Fibroblast of skin of left quadriceps (primary cell): ENCODE data around the gene INSC.

ENCODE experiments used
- DNase-seq, 2 experiments: peaks; one replicate each; pipeline ENCODE4 v3.0.0-alpha.2; 2013; ENCODE audit warnings: low read depth in 2 of 2

Gene INSC

DNA sequence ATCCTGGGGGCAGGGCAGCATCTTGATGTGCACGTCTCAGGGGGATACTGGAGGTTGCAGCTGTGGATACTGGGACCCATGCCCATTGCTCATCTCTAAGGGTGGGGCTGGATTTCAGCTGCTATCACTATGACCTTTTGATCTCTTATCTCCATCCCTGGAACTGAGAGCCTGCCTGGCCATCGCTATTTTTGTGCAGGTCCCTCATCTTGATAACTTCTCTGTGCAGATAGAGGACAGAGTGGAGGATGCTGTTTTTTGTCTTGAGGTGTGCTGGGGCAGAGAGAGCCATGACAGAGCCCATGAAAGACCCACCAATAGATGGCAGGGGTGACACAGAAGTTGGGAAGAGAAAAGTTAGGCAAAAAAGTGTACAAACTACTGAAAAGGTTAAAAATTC lies 5.1 kb upstream of the INSC start:
- DNase-seq: no peak

DNA sequence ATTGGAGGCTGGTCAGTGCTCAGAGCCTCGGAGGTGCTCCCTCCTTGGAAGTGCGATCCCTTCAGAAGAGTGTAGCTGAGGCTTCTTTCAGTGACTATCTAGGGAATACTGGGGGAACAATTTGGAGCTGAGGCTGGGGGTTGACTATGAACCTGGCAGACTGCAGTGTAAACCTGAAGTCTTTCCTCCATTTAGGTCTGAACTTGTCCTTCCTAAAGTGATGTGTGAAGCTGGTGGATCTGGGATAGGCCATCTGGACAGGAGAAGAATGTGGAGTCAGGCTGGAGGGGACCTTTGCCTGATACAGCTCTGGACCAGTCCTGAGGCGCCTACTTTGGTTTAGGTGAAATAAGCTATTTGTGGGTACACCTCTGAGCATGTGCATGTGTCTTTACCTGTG lies 3.5 kb upstream of the INSC start:
- no peak for DNase-seq

DNA sequence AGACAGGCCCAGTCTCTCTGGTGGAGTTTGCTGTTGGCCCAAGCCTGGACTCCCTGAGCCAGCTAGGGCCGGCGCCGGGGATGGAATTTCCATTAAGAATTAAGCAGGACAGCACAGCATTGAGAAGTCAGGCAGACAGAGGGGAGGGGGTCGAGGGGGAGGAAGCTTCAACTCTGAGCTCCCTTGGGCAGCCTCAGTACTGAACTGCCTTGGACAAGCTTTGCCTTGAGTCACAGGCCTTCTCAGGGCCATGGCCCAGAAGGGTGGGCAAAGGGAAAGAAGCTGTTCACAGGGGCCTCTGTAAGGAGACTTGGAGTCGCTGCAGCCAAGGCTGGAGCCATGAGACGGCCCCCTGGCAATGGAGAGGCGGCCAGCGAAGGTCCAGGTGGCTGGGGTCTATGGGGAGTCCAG lies 2.6 kb upstream of the INSC start:
- DNase-seq: no peak

DNA sequence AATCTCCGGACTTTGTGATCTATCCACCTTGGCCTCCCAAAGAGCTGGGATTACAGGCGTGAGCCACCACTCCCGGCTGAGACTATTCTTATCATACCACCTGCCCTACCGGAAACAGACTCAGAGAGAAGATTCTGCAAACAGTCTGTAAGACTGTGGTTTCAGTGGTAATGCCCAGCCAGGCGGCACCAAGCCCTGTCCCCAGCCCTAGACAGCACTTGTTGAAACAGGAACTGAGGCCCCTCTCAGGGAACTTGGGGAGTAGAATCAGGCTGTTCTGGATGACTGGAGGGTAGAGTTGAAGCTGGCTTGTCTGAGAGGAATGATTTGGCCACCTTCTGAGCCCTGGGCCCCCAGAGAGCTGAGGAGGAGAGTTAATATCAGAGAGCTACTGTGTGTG lies 1.3 kb upstream of the INSC start:
- DNase-seq: no peak

DNA sequence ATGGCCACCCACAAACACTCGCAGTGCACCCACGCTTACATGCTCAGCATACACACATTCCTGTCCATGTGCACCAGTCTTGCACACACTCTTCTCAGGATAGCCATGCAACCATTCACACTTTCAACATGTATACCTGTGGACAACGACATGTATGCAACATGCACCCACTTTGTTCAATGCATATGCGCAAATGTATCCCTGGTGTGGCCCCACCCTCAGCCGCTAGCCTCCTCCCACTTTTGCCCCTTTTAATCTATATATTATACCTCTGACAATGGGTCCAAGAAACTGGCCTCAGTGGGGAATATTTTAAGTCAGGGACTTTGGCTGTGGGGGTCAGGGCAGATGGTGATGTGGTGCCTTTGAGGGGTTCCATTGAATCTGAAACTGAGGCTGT lies 963 bp downstream of the INSC start:
- DNase-seq: no peak

DNA sequence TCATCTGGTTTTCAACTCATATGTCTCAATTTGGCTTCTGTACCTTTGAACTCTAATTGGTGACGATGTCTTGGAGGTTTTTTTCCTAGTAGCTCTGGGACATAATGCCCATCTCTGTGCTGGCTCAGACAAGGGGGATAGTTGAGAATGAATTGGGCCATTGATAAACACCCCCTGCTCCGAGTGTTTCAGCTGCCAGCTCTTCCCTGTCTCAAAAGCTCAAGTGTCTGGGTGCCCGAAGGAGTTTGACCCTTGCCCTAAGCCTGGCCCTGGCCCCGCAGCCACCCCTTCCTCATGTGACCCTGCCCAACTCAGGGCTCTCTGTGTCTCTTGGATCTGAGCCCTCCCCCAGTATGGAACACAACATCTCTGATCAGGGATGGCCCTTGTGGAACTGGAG lies 3.0 kb downstream of the INSC start:
- DNase-seq: no peak

DNA sequence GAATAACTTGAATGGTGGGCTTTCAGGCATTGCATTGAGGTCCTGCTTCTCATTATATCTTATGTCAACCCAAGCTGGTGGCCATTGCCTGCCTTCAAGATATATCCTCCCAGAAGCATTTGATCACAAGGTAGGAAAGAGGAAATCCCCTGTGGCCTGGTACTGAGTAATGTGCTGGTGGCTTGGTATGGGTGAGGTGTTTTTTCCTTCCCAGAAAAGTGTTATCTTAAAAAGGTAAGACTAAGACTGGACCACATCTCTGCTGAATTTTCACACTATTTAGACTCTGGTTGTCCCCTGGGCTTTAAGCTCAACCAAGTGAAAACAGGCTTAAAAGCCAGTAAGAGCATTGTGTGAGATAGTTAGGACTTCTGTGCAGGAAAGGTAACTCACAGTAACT lies 3.7 kb downstream of the INSC start:
- no peak for DNase-seq

DNA sequence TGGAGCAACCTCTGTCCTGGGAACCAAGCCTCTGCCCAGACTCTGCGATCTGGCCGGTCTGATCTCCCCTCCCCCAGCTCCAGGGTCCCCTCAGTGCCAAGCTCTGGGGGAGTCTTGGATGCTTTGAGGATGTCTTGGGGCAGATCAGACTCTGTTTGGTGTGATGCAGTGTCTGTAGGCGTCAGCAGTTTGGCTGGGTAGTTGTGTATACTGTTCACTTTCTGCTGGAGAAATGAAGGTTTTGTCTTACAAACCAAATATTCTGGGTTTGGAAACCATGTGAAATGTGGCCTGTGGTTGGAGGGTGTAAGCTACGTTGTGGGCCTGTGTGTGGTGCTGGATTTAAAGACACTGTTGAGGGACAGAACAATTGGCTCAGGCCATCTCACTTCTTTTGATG lies 4.6 kb downstream of the INSC start:
- no peak for DNase-seq

DNA sequence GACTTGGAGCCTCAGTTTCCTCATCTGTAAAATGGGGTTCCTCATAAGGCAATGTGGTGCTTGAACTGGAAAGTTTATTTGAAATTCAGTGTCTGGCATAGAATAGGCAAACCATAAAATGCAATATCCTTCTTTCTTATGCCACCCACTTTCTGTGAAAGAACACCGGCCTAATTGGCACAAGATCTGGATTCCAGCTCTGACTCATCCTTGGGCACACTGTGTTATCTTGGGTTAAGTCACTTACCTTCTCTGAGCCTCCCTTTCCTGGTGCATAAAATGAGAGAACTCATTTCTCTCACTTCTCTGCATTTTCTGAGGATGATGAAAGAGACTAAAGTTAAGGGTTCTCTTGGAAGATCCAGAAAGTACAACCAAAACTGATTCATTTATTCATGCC lies 5.1 kb downstream of the INSC start:
- DNase-seq: no peak

DNA sequence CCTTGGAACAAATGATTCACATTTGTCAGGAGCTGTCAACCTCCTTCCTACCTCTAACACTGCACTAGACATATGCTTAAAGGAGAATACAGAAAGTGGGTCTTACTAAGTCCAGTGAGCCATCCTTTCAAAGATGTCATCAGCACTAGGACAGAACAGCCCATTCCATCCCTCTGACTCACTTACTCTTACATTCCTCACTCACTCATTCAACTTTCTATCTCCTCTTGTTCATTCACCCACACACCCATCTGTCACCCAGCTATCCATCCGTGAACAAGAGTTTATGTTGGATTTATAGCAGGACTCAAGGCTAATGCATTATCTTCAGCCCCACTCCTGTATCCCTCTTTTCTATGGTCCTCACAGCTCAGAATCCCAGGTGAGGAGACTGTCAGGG lies 9.1 kb downstream of the INSC start:
- peak; percentile 48 to 49 for DNase-seq

DNA sequence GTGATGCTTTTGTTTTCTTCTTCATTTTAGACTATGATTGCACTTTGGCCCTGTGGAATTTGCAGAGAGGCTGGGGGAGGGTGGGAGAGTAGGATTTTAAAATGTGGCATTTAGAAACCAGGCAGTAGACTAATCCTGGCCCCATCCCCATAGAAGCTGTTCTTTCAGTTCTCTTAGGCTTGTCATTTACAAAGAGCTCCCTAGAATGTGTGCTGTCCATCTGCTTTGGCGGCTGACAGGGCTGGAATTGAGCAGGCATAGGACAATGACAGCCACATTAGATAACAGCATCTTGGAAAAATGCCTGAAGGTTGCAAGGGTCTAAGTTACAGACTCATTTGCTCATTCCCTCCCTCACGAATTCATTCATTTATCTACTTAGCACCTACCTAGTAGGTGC lies 9.8 kb downstream of the INSC start:
- no peak for DNase-seq

DNA sequence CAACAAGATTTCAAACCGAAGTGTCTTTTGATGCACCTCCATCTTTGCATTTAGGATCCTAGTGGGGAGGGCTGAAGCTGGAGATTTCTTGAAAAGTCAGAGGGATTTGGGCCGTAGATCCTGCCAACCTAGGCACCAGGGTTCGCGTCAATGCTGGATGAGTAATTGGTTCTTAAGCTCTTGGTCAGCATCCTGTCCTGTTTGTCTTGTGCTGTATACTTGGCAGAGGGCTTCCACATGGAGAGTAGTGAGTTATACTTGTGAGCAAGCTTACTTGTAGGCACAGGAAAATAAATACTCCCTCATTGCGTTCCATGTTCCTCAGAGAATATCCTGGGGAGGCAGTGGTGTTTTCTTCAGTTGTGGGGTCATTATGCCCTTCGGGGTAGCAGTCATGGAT lies 12.6 kb downstream of the INSC start:
- no peak for DNase-seq

DNA sequence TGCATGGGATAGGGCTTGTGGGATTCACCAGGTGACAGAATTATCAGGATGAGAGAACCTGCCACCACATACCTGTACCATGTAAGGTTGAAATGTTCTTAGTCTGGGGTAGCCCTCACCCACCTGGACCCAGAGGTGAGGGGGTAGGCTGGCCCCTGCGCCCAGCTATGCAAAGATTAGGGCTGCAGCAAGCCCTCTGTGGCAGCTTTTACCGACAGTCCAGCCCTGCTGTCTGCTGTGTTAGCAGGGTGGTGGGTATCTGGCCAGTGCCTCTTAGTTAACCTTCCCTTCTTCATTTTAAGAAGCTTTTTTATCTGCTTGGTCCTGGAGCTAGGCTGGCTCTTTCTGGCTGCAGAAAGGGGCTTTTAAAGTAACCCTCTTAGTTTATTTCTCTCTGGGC lies 13.9 kb downstream of the INSC start:
- DNase-seq: no peak

DNA sequence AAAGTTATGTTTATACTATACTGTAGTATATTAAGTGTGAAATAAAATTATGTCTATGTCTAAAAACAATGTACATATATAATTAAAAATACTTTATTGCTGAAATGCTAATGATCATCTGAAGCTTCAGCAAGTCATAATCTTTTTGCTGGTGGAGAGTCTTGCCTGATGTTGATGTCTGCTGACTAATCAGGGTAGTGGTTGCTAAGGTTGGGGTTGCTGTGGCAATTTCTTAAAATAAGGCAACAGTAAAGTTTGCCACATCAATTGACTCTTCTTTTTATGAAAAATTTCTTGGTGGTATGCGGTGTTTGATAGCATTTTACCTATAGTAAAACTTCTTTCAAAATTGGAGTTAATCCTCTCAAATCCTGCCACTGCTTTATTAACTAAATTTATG lies 21.4 kb downstream of the INSC start:
- DNase-seq: no peak

DNA sequence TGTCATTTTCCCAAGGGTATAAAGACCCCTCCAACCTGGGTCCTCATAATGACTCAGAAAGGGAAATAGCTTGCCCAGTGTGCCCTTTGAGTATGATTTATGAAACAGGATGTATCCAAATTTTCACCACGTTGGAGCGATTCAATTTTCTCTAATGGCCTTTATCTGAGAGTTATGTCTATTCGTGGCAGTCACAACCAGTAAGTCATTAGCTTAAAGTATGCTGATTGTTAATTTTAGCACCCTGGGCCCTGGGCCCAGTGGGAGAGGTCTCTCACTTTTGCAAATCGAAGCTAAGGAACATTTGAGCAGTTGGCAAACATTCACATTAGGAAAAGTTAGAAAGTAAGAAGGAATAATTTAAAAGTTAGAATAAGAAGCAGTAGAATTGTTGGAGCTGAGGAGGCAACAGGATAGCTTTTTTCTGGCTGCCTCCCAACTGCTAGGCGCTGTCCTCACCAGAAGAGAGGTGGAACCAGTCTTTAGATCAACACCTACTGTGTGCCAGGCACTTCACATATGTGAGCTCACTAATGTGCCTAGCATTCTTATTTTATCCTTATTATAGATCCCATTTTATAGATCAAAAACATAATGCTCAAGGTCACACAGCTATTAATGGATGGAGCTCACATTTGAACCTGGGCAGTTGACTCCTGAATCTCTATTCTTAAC lies 24.5 kb downstream of the INSC start:
- no peak for DNase-seq

DNA sequence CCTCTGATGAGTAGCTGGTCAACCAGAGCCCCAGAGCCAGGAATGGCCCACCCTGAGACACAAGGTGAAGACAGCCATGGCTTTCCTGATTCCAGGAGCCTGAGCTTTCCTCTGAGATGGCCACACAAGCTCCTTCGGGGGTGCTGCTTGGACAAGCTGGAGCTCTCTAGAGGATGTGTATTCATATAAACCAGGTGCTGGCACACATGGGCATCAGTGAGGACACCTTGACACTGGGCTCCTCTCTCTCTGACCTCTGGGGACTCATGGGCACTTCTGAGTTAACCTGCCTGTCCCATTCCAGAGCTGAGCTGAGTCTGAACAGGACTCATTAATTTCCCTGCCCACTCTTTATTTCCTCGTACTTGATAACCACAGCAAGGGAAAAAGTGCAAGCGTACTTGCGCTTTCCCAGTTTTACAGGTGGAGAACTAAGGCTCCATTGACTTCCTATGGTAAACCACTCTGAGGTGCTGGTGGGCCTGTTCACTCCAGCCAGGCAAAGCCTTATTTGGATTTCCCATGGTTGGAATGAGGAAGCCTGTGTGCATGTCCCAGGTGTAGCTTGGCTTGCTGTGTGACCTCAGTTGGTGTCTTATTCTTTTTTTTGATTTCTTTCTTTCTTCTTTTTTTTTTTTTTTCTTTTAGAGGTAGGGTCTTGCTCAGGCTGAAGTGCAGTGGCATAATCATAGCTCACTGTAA lies 25.4 kb downstream of the INSC start:
- no peak for DNase-seq

DNA sequence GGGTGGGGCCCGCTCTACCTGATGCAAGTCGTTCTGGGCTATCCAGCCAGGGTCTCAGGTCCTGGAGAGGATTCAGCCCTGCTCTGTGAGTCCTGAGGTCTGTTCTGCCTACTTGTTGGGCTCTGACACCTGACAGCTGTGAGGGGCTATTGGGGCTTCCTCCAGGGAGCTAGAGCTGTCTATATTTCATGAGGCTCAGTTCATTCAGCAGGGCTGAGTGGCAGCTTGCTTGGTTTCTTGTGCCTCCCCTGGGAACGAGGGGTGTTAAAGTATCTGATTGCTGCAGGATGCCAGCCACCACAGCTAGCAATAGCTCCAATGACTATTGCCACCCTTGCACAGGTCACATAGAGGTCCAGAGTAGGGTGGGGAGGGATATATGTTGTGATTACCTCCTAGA lies 26.7 kb downstream of the INSC start:
- no peak for DNase-seq

DNA sequence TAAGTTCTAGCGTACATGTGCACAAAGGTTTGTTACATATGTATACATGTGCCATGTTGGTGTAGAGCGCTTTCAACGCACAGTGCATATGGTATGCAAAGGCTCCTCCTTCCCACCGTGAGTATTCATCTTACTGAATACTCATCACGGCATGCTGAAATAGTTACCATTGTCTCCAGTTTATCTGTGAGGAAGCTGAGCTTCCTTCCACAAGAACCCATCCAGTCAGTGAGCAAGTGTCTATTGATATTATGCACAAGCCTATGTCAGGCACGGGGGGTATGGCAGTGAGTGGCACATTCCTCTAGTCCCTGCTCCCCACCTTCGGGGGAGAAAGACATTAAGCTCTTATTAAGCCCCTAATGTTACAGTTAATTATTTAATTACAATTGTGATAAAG lies 28.1 kb downstream of the INSC start:
- no peak for DNase-seq

DNA sequence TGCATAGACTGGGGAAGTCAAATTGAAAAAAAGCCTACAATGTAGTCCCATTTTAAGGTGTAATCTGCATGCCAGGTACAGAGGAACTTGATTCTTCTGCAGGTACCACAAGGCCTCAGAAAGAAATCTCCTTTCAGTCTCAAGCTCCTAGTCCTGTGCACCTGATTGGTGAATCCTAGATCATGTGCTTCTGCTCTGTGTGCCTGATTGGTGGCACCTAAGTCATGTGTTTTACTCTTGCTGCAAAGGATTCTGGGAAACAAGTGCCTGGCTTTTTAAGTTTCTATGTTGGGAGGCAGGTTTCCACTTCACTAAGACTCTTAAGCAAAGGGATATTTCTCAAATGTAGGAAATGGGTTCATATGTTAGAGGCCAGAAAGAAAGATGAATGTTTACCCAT lies 29.1 kb downstream of the INSC start:
- DNase-seq: no peak

DNA sequence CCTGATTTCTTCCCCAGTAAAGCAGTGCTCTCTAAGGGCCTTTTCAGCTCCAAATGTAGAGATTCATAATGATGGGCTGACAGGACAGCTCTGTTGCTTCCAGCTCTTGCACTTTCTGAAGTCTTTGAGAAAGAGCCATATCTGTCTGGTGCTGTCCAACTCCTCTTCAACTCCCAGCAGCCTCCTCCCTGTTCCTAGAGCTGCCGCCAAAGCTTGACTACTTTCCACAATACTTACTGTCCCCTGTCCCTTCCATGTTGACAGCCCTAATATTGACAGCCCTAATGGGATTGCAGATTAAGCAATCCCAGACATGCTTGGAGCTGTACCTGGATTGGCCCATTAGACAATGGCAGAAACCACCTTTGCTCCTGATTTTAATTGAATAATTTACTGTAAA lies 29.6 kb downstream of the INSC start:
- DNase-seq: no peak

DNA sequence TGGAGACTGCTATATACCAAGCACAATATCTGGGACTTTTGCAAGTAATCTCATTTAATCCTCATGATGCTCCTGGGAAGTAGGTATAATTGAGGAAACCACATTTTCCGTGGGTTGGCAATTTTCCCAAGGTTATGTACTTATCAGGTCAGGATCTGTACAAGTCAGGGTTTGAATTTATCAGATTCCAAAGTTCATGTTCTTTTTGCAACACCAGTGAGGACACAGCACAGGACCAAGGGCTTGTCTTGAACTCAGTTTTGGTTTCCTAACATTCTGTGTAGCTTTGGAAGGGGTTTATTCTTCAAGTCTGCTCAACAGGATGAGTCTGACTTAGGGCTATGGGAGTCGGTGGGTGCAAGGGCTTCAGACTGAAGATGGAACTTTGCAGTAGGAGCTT lies 30.4 kb downstream of the INSC start:
- no peak for DNase-seq

DNA sequence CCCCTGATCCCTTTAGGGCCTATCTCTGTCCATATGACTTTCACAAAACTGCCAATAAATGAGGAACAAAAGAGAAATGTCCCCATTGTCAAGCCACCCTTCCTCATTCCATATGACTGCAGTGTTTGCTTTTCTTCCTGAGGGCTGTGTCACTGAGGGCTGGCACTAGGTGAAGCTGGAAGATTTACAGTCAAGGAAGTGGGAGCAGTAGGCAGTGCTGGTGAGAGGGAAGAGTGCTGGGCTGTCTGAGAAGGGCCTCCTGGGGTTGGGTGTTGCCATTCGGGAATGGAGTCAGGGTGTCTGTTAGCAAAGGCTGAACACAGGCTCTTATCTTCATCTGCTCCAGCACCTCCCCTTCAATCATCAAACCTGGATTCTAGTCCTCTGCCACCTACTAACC lies 30.9 kb downstream of the INSC start:
- DNase-seq: no peak

DNA sequence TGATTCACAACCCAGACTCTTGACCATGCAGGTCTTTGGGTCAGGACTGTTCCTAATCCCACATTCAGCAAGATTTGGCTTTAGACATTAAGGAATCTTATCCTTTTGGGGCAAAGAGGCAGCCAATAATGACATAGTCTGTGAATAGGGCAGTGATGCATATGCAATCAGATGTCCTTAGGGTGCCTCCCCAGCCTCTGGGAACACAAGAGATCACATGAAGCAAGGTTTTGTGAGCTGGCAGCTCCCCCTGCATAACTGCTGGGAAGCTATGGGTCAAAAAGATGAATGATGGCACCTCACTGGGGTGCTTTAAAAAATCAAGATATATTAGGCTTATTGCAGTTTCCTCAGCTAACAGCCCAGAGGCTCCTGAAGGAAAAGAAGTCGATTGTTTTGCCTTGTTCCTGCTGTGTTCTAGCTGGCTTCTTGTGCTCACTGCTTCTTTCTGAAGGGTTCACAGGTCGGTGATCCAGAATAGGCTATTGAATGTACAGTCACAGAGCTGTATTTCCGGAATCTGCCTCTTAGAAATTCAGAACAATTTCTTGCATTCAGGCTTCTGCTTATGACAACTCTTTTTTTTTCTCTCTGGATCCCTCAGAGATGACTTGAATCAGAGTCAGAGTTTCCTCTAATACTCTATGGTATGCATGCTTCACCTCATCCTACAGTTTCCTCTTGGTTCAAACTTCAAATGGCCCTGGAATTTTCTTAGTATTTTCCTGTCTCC lies 31.7 kb downstream of the INSC start:
- no peak for DNase-seq
